Common myeloid progenitor, CD34-positive (primary cell): ENCODE data around the gene GORASP1.

Experiments
- CTCF ChIA-PET: fragments of 350-600 bp; sonication (Branson Sonifier 250); formaldehyde crosslinking; loops from one replicate; lab custom pipeline; 2021; ENCODE audit warnings: antibody characterized with exemption; lab: Charles Lee
- POLR2A ChIA-PET: fragments of 350-600 bp; sonication (Branson Sonifier 250); formaldehyde crosslinking; loops from one replicate; lab custom pipeline; 2021; ENCODE audit warnings: antibody characterized with exemption; lab: Charles Lee
- DNase-seq, 3 donors: peaks; one replicate each; pipeline versions ENCODE4 v3.0.0 to v3.0.0-alpha.2; 2013
- H3K27ac ChIP-seq, 2 experiments: 1 replicate in 1 of 2; 2 replicates in 1 of 2; pipeline ENCODE4 v1.7.0; 2013; ENCODE audit warnings: inconsistent platforms in 2 of 2, low read length in 2 of 2, mild to moderate bottlenecking in 2 of 2, low read depth in 1 of 2, moderate library complexity in 1 of 2; ENCODE audit not compliant: severe bottlenecking in 2 of 2, insufficient read depth in 1 of 2, poor library complexity in 1 of 2
- H3K27me3 ChIP-seq, 5 experiments: replicated peaks in 2 of 5; 1 replicate in 3 of 5; 2 replicates in 2 of 5; pipeline versions ENCODE4 v1.6.1 to v1.7.0; 2013; ENCODE audit warnings: low read length in 4 of 5, mild to moderate bottlenecking in 2 of 5, moderate library complexity in 2 of 5, inconsistent platforms in 1 of 5; ENCODE audit not compliant: insufficient read depth in 5 of 5, control insufficient read depth in 4 of 5
- H3K36me3 ChIP-seq, 4 experiments: 1 replicate in 2 of 4; 2 replicates in 2 of 4; pipeline versions ENCODE4 v1.6.1 to v1.7.0; 2013; ENCODE audit warnings: low read length in 3 of 4, control low read depth in 1 of 4, mild to moderate bottlenecking in 1 of 4; ENCODE audit not compliant: control insufficient read depth in 4 of 4, insufficient read depth in 4 of 4
- H3K4me1 ChIP-seq, 4 experiments: 1 replicate in 3 of 4; 2 replicates in 1 of 4; pipeline versions ENCODE4 v1.6.1 to v1.7.1; 2013; ENCODE audit warnings: low read length in 3 of 4, mild to moderate bottlenecking in 3 of 4, control low read depth in 1 of 4, inconsistent platforms in 1 of 4, moderate library complexity in 1 of 4; ENCODE audit not compliant: control insufficient read depth in 4 of 4, insufficient read depth in 4 of 4; ENCODE audit errors: control extremely low read depth in 1 of 4
- H3K4me3 ChIP-seq, 7 experiments: 1 replicate in 4 of 7; 2 replicates in 3 of 7; pipeline versions ENCODE4 v1.5.1 to v1.7.0; 2013; ENCODE audit warnings: mild to moderate bottlenecking in 7 of 7, low read length in 6 of 7, moderate library complexity in 6 of 7, inconsistent platforms in 2 of 7, low read depth in 2 of 7, control low read depth in 1 of 7; ENCODE audit not compliant: insufficient read depth in 4 of 7, control insufficient read depth in 1 of 7; ENCODE audit errors: extremely low read depth in 1 of 7
- H3K9me3 ChIP-seq, 5 experiments: 1 replicate in 4 of 5; 2 replicates in 1 of 5; pipeline versions ENCODE4 v1.6.1 to v1.7.1; 2013; ENCODE audit warnings: low read length in 4 of 5, mild to moderate bottlenecking in 2 of 5, inconsistent platforms in 1 of 5, low read depth in 1 of 5, moderate library complexity in 1 of 5; ENCODE audit not compliant: control insufficient read depth in 4 of 5, insufficient read depth in 2 of 5; ENCODE audit errors: control extremely low read depth in 1 of 5
- WGBS: methylation state at CpG from one replicate; pipeline ENCODE4 v1.1.5; 2013; ENCODE audit not compliant: insufficient coverage; 5-methylcytosine and 5-hydroxymethylcytosine counted together

GORASP1 gene

GRCh38 chr3:39103791-39104552, 3.5 kb downstream of the GORASP1 start:
- 95% methylated on average over 6 of the region's 6 CpGs for WGBS
- H3K4me3 ChIP-seq = no peak overlapping the region
- peaks cover 2 to 35% (median 25%) of the 10 kb centered on the region in 4 experiments for H3K4me1 ChIP-seq
- ChIA-PET CTCF (interaction anchor here (0.8 to 4.0 kb wide), 8 partner anchors 11 to 602 kb away, joined by 3 to 26 read pairs (median 4); partner anchors contain the start of gene XIRP1), POLR2A (interaction anchor here (0.7 to 1.5 kb wide), 2 partner anchors 14 to 43 kb away, joined by 3 to 4 read pairs; no protein-coding TSS in a partner anchor)
- no peak for DNase-seq
- peaks cover 4 to 28% (median 18%) of the 10 kb centered on the region in 4 experiments for H3K36me3 ChIP-seq
- no peaks in the 10 kb centered on the region for H3K9me3 ChIP-seq
- no peak overlapping the region for H3K27ac ChIP-seq
- no peaks in the 10 kb centered on the region for H3K27me3 ChIP-seq

GRCh38 chr3:39103324-39103693, 4.1 kb downstream of the GORASP1 start:
- peaks cover 7 to 34% (median 25%) of the 10 kb centered on the region in 4 experiments for H3K36me3 ChIP-seq
- H3K4me3 ChIP-seq = no peak overlapping the region
- CTCF ChIA-PET = interaction anchor here (2.1 to 4.0 kb wide), 3 partner anchors 11 to 185 kb away, joined by 4 to 26 read pairs (median 24); partner anchors contain the start of gene XIRP1
- no peaks in the 10 kb centered on the region for H3K9me3 ChIP-seq
- H3K4me1 ChIP-seq = peaks cover 0 to 29% (median 20%) of the 10 kb centered on the region in 4 experiments
- H3K27ac ChIP-seq = no peak overlapping the region
- peak in 2 of 3 donors; percentile 41 to 46 for DNase-seq
- no peaks in the 10 kb centered on the region for H3K27me3 ChIP-seq
- POLR2A ChIA-PET = no interaction called here
- WGBS = 92% methylated on average over 4 of the region's 4 CpGs

GRCh38 chr3:39102504-39103323, 4.7 kb downstream of the GORASP1 start:
- H3K4me1 ChIP-seq = peaks cover 0 to 23% (median 14%) of the 10 kb centered on the region in 4 experiments
- ChIA-PET CTCF (interaction anchor here (0.8 to 4.0 kb wide), 6 partner anchors 12 to 185 kb away, joined by 3 to 24 read pairs (median 4); no protein-coding TSS in a partner anchor), POLR2A (no interaction called here)
- H3K27ac ChIP-seq = no peak overlapping the region
- no peaks in the 10 kb centered on the region for H3K9me3 ChIP-seq
- H3K27me3 ChIP-seq = no peaks in the 10 kb centered on the region
- 94% methylated on average over 7 of the region's 8 CpGs for WGBS
- no peak overlapping the region for H3K4me3 ChIP-seq
- H3K36me3 ChIP-seq = peaks cover 7 to 40% (median 29%) of the 10 kb centered on the region in 4 experiments
- DNase-seq = no peak

- 81% methylated on average over 4 of the region's 5 CpGs for WGBS
- H3K27ac ChIP-seq = no peak overlapping the region
- ChIA-PET POLR2A (no interaction called here), CTCF (interaction anchor here (0.8 to 2.1 kb wide), 7 partner anchors 9 to 189 kb away, joined by 3 to 8 read pairs (median 5); no protein-coding TSS in a partner anchor)
- H3K27me3 ChIP-seq = no peaks in the 10 kb centered on the region
- DNase-seq = peak; percentile 51 to 68 (median 68)
- no peak overlapping the region for H3K4me3 ChIP-seq
- H3K4me1 ChIP-seq = peaks cover 0 to 11% (median 7%) of the 10 kb centered on the region in 4 experiments
- peaks cover 16 to 56% (median 40%) of the 10 kb centered on the region in 4 experiments for H3K36me3 ChIP-seq
- no peaks in the 10 kb centered on the region for H3K9me3 ChIP-seq
These were observed 6.3 kb downstream of the GORASP1 start for GRCh38 chr3:39101022-39101689.

- Histone ChIP-seq H3K36me3 (peaks cover 16 to 62% (median 45%) of the 10 kb centered on the region in 4 experiments), H3K27me3 (no peaks in the 10 kb centered on the region), H3K27ac (no peak overlapping the region), H3K4me1 (peaks cover 0 to 4% (median 2%) of the 10 kb centered on the region in 4 experiments), H3K4me3 (no peak overlapping the region), H3K9me3 (no peaks in the 10 kb centered on the region)
- ChIA-PET CTCF (interaction anchor here (1.0 to 2.1 kb wide), 6 partner anchors 8 to 190 kb away, joined by 3 to 8 read pairs (median 4); no protein-coding TSS in a partner anchor), POLR2A (no interaction called here)
- WGBS = 96% methylated on average over 8 of the region's 9 CpGs
- no peak for DNase-seq
These were observed 6.9 kb downstream of the GORASP1 start for GRCh38 chr3:39100500-39100886.

- no peak for DNase-seq
- CTCF ChIA-PET = interaction anchor here (1.0 to 2.1 kb wide), 3 partner anchors 12 to 191 kb away, joined by 3 to 8 read pairs (median 7); no protein-coding TSS in a partner anchor
- H3K27me3 ChIP-seq = no peaks in the 10 kb centered on the region
- H3K4me3 ChIP-seq = no peak overlapping the region
- POLR2A ChIA-PET = no interaction called here
- H3K36me3 ChIP-seq = peaks cover 19 to 67% (median 50%) of the 10 kb centered on the region in 4 experiments
- H3K27ac ChIP-seq = peak overlapping the region in 1 of 2 experiments; percentile 20
- H3K4me1 ChIP-seq = no peaks in the 10 kb centered on the region
- H3K9me3 ChIP-seq = no peaks in the 10 kb centered on the region
- WGBS = 60% methylated on average over 1 of the region's 2 CpGs
These were observed 7.5 kb downstream of the GORASP1 start for GRCh38 chr3:39099738-39100499.
